ENCODE data around the gene UCN. TPM values are rescaled to one million over a fixed set of nuclear protein-coding genes. Genes with fewer than 3 reads are reported as not detected.
A peak's percentile ranks its signal among the peaks of the same experiment; 100 is the strongest.

UCN gene
- total and polyA plus RNA-seq, 10 of the 15 experiments (the other 5 are each of a cell fraction or from before 2014, with no cell fraction given) = 0.10 to 3.8 (median 1.1) TPM; not detected in 1

GRCh38 chr2:27322301-27322765 lies 14.1 kb upstream of the UCN start:
- WGBS (ENCODE audit: insufficient coverage, insufficient replicate concordance, low lambda C conversion rate, missing lambda C conversion rate) = 0% methylated on average over 10 of the region's 10 CpGs
- Histone ChIP-seq H3K36me3 (ENCODE audit: control insufficient read depth in 2 of 2, insufficient read depth in 2 of 2, low read length in 1 of 2) (peaks cover 2 to 7% of the 10 kb centered on the region in 2 experiments), H2AFZ (ENCODE audit: control insufficient read depth, low read depth, low read length) (peak overlapping the region; percentile 85), H4K20me1 (ENCODE audit: control insufficient read depth, insufficient read depth) (no peaks in the 10 kb centered on the region), H3K4me1 (ENCODE audit: control insufficient read depth, insufficient read depth, low read length) (peaks cover 6% of the 10 kb centered on the region), H3K27ac (ENCODE audit: control insufficient read depth, insufficient read depth) (peak overlapping the region; percentile 95), H3K9ac (ENCODE audit: control insufficient read depth, insufficient read depth, low read length) (peak overlapping the region; percentile 98), H3K9me3 (replicated peaks; ENCODE audit: control insufficient read depth, insufficient read depth, low read length) (no peaks in the 10 kb centered on the region), H3K4me3 (peak overlapping the region; percentile 99), H3K79me2 (ENCODE audit: control insufficient read depth, insufficient read depth, low read length) (peaks cover 27% of the 10 kb centered on the region), H3K27me3 (replicated peaks in 1 of 2; ENCODE audit: control insufficient read depth in 2 of 2, insufficient read depth in 2 of 2, low read length in 1 of 2) (no peaks in the 10 kb centered on the region), H3K4me2 (ENCODE audit: control insufficient read depth, insufficient read depth) (peak overlapping the region; percentile 95)
- SMC1A ChIA-PET (ENCODE audit: uncharacterized antibody, unreplicated experiment) = interaction anchor here (0.8 to 3.1 kb wide), 8 partner anchors 8 to 109 kb away, joined by 3 to 17 read pairs (median 4); partner anchors contain the start of genes EIF2B4 and GTF3C2
- ATAC-seq (peak; percentile 77), FAIRE-seq (peak; percentile 23), DNase-seq (ENCODE audit: low read depth, low spot score) (no peak)
- in situ Hi-C loops (cut with MboI) = no loop called here
- CTCF ChIA-PET = interaction anchor here (1.0 to 5.7 kb wide), 6 partner anchors 20 to 361 kb away, joined by 4 to 49 read pairs (median 6); no protein-coding TSS in a partner anchor
- RAD21 ChIA-PET (ENCODE audit: unreplicated experiment) = interaction anchor here (1.5 to 1.9 kb wide), 2 partner anchors 19 to 47 kb away, joined by 5 to 6 read pairs; no protein-coding TSS in a partner anchor
- BruUV-seq (replicated peaks) = TSS peak; percentile 83
- intact Hi-C loops (cut with micrococcal nuclease; ENCODE audit: unreplicated experiment) = loop anchor here (2.0 kb wide), 1 partner anchor 48 kb away; the partner anchor contains the start of genes EIF2B4 and SNX17
- TF ChIP-seq POLR2A (IDR thresholded peaks at IDR 0.05; ENCODE audit: low read depth, low read length) (0 out of 2 replicates have a peak, but pooled peaks have one; percentile 29), SPI1 (IDR thresholded peaks at IDR 0.05; ENCODE audit: borderline replicate concordance, insufficient read depth, low read depth, low read length) (peak; percentile 90), SMAD5 (IDR thresholded peaks at IDR 0.05; ENCODE audit: low read depth) (no peak), E4F1 (IDR thresholded peaks at IDR 0.05; ENCODE audit: borderline replicate concordance, partially characterized antibody) (no peak), RELA (IDR thresholded peaks at IDR 0.05; ENCODE audit: borderline replicate concordance, partially characterized antibody) (no peak), IKZF2 (IDR thresholded peaks at IDR 0.05) (peak in 1 of 2 experiments; percentile 25; a peak in 1 of 4 replicates), BACH1 (IDR thresholded peaks at IDR 0.05; ENCODE audit: borderline replicate concordance) (peak; percentile 22; the same call in 1 of the 2 replicates), PAX5 (IDR thresholded peaks at IDR 0.05; ENCODE audit: borderline replicate concordance, low read depth, low read length) (0 out of 2 replicates have a peak, but pooled peaks have one; percentile 8), GATAD2B (conservative IDR thresholded peaks at IDR 0.05; ENCODE audit: low read depth) (peak; percentile 15; the same call in 1 of the 2 replicates), SMARCA5 (IDR thresholded peaks at IDR 0.05) (0 out of 2 replicates have a peak, but pooled peaks have one; percentile 13)
- POLR2A ChIA-PET = interaction anchor here (0.7 to 1.9 kb wide), 3 partner anchors 25 to 188 kb away, joined by 3 to 5 read pairs (median 5); partner anchors contain the start of gene PREB

All from GM12878 (cell line).